HG03064 (cell line): ENCODE data around the gene DCLK3.

Experiments
- ATAC-seq: cut with Tn5 transposase; IDR thresholded peaks from one replicate; pipeline ENCODE4 v1.9.1; 2021; ENCODE audit warnings: low read depth; ENCODE audit not compliant: unreplicated experiment

The DCLK3 gene

DNA sequence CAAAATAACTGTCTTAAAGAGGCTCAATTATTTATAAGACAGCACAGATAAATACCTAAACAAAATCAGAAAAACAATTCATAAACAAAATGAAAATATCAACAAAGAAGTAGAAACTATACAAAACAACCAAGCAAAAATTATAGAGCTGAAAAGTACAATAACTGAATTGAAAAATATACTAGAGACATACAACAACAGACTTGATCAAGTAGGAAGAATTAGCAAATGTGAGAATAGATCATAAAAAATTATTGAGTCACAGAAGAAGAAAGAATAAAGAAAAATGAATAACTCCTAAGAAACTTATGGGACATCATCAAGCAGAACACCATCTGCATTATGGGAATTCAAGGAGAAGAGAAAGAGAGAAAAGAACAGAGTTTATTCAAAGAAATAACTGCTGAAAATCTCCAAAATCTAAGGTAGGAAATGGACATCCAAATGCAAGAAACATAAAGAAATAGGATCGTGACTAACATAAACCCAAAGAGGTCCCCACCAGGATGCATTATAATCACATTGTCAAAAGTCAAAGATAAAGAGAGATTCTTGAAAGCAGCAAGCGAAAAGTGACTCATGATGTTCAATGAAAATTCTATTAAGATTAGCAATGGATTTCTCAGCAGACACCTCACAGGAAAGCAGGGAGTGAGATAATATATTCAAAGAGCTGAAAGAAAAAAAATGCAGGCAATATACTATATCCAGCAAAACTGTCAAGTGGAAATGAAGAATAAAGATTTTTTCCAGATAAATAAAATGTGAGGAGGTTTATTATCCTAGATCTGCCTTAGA, 85.9 kb downstream of the DCLK3 start:
- no peak for ATAC-seq

DNA sequence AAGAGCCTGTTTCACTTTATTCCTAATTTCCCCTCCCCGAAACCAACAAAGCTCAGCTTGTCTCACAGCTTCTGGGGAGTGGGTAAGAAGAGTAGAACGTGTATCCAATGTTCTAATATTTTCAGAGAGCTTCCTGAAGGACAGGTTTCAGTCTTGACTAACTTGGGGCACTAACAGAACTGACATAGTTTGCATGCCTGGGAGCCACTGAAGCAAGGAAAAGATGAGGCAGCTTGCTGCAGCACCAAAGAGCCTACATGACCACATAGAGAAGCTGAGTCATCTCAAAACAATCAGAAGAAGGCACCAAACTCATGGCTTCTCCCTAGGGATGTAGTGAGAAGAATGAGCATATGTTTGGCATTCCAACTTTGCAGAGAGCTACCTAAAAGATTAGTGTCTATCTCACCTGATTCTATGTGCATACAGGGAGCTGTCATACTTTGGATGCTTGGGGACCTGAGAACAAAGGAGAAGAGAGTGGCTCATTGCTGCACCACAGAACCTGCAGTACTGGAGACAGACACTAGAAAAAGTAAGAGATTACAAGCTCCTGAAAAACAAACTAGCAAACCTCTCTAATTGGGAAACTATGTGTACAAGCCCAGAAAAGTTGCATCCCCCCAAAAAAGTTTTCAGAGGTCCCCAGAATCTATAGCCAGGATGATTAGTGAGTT, 86.9 kb downstream of the DCLK3 start:
- ATAC-seq = no peak

DNA sequence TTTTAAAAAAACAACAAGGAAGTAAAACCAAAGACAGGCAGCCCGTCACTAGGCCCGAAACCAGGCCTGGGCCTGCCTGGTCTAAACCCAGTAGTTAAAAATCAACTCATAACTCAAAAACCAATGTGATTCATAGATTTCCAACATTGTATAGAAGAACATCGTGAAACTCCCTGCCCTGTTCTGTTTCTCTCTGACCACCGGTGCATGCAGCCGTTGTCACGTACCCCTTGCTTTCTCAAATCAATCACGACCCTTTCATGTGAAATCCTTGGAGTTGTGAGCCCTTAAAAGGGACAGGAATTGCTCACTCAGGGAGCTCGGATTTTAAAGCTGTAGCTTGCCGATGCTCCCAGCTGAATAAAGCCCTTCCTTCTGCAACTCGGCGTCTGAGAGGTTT, 89.5 kb downstream of the DCLK3 start:
- ATAC-seq = no peak

- ATAC-seq = no peak
Observed at GRCh38 chr3:36669764-36670163, 94.6 kb downstream of the DCLK3 start.

DNA sequence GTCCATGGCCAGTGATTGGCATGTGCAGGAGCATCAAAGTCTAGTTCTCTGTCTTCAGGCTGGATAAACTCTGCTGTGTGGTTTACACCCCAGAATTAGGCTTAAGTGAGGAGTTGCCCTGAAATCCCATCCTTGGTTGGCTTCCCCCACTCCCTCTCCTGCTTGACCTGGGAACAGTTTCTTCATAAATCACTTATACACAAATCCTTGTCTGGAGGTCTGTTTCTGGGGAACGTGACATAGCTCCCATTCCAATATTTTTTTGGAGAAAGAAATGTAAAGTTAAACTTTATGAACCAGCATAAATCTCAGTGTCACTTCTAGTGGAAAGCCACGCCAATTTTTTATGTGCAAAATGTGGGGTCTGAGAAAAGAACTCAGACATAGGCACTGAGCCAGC, 98.2 kb downstream of the DCLK3 start:
- ATAC-seq = no peak

DNA sequence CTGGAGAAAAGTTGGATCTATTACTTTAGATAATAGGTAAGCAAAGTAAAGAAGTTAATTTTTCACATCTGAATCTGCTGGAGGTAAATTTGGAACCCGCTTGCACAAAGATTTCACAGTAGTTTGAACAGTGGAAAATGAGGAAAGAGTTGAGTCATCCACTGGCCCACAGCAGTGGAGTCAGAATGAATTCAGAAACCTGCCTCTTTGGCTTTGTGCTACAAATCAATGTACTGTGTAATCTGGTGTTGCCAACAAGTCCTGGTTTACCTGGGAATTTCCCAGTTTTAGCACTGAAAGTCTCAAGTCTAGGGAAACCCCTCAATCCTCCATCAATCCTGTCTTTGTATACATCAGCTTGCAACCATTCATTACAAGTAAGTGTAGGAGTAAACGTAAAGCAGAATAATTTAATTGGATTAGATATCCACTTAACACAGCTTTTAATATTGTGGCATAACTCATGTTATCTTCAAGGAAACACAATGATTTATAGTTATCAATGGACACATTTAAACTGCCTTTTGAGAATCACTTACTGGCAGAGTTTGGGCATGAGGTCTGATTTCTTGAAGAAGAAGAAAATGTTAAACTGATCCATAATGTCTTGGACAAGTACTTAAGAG, 100.6 kb downstream of the DCLK3 start:
- no peak for ATAC-seq

GRCh38 chr3:36662626-36663025, 101.7 kb downstream of the DCLK3 start:
- no peak for ATAC-seq
